Breast epithelium (tissue), 3 donors: ENCODE results near the gene CYP39A1.

Source experiments
- CTCF ChIP-seq, 3 donors: fragments of 450-650 bp; IDR thresholded peaks; one replicate each; pipeline ENCODE4 v1.5.1; 2016 to 2017; ENCODE audit warnings: antibody characterized with exemption in 3 of 3, mild to moderate bottlenecking in 3 of 3, moderate library complexity in 3 of 3
- POLR2AphosphoS5 ChIP-seq, 3 donors: sonication (generic); formaldehyde crosslinking; IDR thresholded peaks; one replicate each; pipeline ENCODE4 v1.6.1; 2017; ENCODE audit warnings: antibody characterized with exemption in 3 of 3

- TF ChIP-seq CTCF (IDR thresholded peaks at IDR 0.05) (no peak), POLR2AphosphoS5 (IDR thresholded peaks at IDR 0.05) (no peak)
Observed at GRCh38 chr6:46505693-46506512, 146.7 kb downstream of the CYP39A1 start.
